ENCODE data around the gene SLC35F3.

- TF ChIP-seq EP300 (IDR thresholded peaks at IDR 0.05; ENCODE audit: borderline replicate concordance) = no peak
- TF ChIP-seq RAD21 (IDR thresholded peaks at IDR 0.05; ENCODE audit: low read depth) = no peak
- no peak for TF ChIP-seq YY1 (IDR thresholded peaks at IDR 0.05; ENCODE audit: low read depth)
Observed at GRCh38 chr1:234371414-234371813, 466.9 kb downstream of the SLC35F3 start.

Data from Ishikawa (cell line).